GM18873 (cell line): ENCODE data around the gene MLST8.

Source experiments
- ATAC-seq: cut with Tn5 transposase; IDR thresholded peaks from one replicate; pipeline ENCODE4 v1.9.1; 2021; ENCODE audit warnings: mild to moderate bottlenecking, moderate library complexity, moderate number of reproducible peaks; ENCODE audit not compliant: unreplicated experiment, low FRiP score

The MLST8 gene

GRCh38 chr16:2172688-2173335 is 32.4 kb upstream of the MLST8 start:
- no peak for ATAC-seq

- ATAC-seq, result no peak
These were observed 31.9 kb upstream of the MLST8 start for GRCh38 chr16:2173366-2173765.

GRCh38 chr16:2173916-2174315 is 31.3 kb upstream of the MLST8 start:
- ATAC-seq, result no peak

- no peak for ATAC-seq
These were observed 30.7 kb upstream of the MLST8 start for GRCh38 chr16:2174396-2175131.

GRCh38 chr16:2175454-2175853 is 29.8 kb upstream of the MLST8 start:
- ATAC-seq, result no peak

- no peak for ATAC-seq
These were observed 29.2 kb upstream of the MLST8 start for GRCh38 chr16:2176047-2176446.

- no peak for ATAC-seq
These were observed 28.2 kb upstream of the MLST8 start for GRCh38 chr16:2177101-2177500.

GRCh38 chr16:2177561-2177960 is 27.7 kb upstream of the MLST8 start:
- ATAC-seq, result no peak

GRCh38 chr16:2178321-2179106 is 26.7 kb upstream of the MLST8 start:
- ATAC-seq, result no peak

- no peak for ATAC-seq
These were observed 26.1 kb upstream of the MLST8 start for GRCh38 chr16:2179107-2179501.

- no peak for ATAC-seq
These were observed 25.7 kb upstream of the MLST8 start for GRCh38 chr16:2179576-2179975.

GRCh38 chr16:2180461-2180860 is 24.8 kb upstream of the MLST8 start:
- ATAC-seq, result no peak

- no peak for ATAC-seq
These were observed 24.0 kb upstream of the MLST8 start for GRCh38 chr16:2180962-2181923.

GRCh38 chr16:2181952-2182351 is 23.3 kb upstream of the MLST8 start:
- no peak for ATAC-seq

- no peak for ATAC-seq
These were observed 21.6 kb upstream of the MLST8 start for GRCh38 chr16:2183671-2184070.

- no peak for ATAC-seq
These were observed 20.9 kb upstream of the MLST8 start for GRCh38 chr16:2184346-2184745.

- no peak for ATAC-seq
These were observed 20.3 kb upstream of the MLST8 start for GRCh38 chr16:2184962-2185361.

GRCh38 chr16:2186064-2186463 is 19.2 kb upstream of the MLST8 start:
- ATAC-seq, result no peak

- no peak for ATAC-seq
These were observed 18.7 kb upstream of the MLST8 start for GRCh38 chr16:2186505-2186904.

GRCh38 chr16:2187212-2187611 is 18.0 kb upstream of the MLST8 start:
- ATAC-seq, result no peak
